Astrocyte of the cerebellum (primary cell): ENCODE data around the gene CCR2.

ENCODE experiments used
- DNase-seq: peaks from one replicate; pipeline ENCODE4 v3.0.0-alpha.2; 2011; ENCODE audit warnings: low read depth
- H3K4me3 ChIP-seq: 2 replicates; pipeline ENCODE4 v1.5.1; 2011; ENCODE audit warnings: mild to moderate bottlenecking, low read depth, low read length, moderate library complexity
- CTCF ChIP-seq: IDR thresholded peaks from 2 replicates; pipeline ENCODE4 v1.5.1; 2012; ENCODE audit warnings: low read length, low read depth, moderate library complexity, mild to moderate bottlenecking; ENCODE audit errors: missing control alignments
- in situ Hi-C: cut with HindIII; loops from 2 replicates; pipeline ENCODE4 v1.10.0; 2017; ENCODE audit warnings: low sequenced_read_pairs

CCR2 gene

GRCh38 chr3:46338840-46339239 is 15.1 kb upstream of the CCR2 start:
- H3K4me3 ChIP-seq = no peak overlapping the region
- in situ Hi-C loops = no loop called here
- TF ChIP-seq CTCF = no peak
- DNase-seq = no peak

- in situ Hi-C loops = no loop called here
- TF ChIP-seq CTCF = no peak
- no peak for DNase-seq
- no peak overlapping the region for H3K4me3 ChIP-seq
Measured at GRCh38 chr3:46344476-46344875, 9.4 kb upstream of the CCR2 start.

GRCh38 chr3:46348823-46349482 is 5.0 kb upstream of the CCR2 start:
- no peak for DNase-seq
- no peak for TF ChIP-seq CTCF
- in situ Hi-C loops = no loop called here
- H3K4me3 ChIP-seq = no peak overlapping the region

DNA sequence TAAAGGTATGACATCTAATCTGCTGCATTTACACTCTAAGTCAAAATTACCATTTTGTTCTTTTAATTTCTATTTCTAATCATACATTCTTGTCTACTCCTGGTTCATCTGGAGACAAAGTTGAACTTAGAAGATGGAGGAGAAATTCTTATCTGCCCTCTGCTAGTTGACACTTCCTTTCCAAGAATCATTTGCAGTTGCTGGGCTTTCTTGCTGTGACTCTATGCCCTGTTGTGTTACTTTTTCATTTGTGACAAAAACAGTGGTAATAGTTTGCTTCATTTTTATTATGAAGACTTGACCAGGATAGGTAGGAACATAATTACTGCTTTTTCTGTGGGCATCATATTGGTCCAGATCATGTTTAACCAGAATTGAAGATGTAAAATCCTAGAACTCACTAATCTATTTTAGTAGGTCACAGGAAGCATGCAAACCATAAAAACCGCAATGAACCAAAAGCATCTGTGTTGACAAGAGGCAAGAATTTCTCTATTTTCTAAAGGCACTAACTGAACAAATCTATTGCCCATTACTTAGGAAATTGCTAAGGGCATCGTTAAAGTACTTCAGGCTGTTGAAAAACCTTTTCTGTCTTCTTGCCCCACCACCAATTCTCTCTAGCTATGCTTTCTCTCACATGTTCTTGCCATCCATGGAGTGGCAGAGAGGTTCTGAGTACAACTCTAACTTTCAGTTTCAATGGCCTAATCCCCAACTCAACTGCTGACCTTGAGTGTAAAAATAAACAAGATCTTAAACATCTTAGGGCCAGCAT is 4.2 kb upstream of the CCR2 start:
- no peak for TF ChIP-seq CTCF
- no peak for DNase-seq
- H3K4me3 ChIP-seq = no peak overlapping the region
- in situ Hi-C loops = no loop called here

DNA sequence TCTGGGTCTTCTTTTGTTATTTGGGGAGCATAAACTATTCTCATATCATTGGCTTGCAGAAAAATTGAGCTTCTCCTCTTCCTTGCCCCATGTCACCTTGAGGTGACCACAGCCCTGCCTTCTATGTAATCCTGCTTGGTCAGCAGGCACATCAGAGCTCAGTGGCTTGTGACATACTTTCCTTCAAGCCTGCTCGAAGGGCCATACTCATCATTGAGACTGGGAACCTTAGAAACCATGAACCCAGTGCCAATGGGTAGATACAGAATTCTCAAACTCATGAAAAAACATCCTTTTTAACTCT is 3.7 kb upstream of the CCR2 start:
- in situ Hi-C loops = no loop called here
- no peak for DNase-seq
- no peak for TF ChIP-seq CTCF
- no peak overlapping the region for H3K4me3 ChIP-seq

DNA sequence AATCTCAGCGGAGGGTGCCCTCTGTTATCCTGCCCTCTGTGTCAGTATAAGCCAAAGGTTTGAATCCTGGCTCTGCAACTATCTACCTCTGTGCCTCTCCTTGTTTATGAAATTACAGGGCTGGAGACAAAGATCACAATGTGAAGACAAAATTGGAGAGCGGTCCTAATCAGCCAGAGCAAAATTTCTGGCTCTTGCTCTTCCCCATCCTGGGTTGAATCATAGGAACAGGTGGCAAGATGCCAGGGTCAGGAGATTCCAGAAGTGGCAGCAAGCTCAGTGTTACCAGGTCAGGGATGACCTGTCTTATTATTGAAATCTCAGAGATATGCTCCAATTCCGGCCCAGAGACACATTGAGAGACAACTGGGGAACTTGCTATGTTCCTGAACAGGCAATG is 2.3 kb upstream of the CCR2 start:
- in situ Hi-C loops = no loop called here
- TF ChIP-seq CTCF = no peak
- no peak for DNase-seq
- no peak overlapping the region for H3K4me3 ChIP-seq
